ENCODE results near the gene MDFI.

MDFI gene

DNA sequence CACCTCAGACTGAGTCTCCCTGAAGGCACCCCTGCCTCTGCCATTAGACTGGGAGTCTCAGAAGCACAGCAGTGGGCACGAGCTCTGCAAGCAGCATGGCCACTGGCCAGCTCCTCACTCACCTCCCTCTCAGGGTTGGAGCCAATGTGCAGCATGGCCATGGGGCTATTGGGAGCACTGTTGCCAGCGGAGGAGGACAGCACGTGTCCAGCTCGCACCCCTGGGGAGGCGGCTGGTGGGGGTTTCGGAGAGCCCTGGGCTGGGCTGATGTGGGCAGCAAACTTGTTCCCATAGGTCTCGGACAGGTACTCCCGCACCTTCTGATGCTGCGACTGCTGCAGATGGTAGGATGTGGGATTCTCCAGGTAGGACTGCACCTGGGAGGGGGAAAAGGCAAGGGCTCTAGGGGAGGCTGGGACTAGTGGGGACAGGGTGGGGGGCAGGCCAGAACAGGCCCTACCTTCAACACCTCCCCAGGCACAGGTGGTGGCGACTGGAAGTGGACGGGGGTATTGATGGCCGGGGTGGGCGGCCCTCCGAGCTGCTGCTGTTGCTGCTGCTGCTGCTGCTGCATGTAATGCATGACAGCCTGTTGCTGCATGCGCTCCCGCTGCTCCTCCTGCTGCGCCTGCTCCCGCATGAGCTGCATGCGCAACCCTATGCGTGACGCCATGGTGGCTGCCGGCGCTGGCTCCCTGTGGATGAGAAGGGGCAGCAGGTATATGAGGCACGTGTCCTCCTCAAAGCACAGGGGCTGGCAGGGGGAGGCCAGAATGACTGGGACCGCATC is 52.5 kb downstream of the MDFI start:
- no peak for DNase-seq

DNA sequence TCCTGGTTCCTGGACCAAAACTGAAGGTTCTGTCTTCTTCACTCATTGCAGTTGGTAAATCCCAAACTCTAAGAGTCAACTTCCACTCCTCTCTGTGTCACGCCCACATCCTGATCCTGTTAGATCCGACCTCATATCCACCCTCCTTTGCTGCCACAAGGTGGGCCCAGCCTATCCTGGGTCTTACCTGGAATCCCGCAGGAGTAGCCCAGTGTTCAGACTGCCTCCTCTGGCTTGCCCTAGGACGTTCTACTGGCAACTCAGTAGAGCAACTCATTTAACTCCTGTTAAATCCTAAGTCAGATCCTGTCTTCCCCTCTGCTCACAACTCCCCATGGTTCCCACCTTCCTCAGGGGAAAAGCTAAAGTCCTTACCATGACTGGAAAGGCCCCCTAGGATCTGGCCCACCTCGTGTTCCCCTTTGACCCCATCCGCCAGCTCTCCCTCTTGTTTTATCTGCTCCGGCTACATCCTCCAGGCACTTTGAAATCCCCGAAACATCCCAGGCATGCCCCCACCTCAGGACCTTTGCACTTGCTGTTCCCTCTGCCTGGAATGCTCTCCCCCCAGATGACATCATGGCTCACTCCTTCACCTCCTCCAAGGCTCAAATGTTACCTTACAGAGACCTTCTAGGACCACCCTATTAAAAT is 53.3 kb downstream of the MDFI start:
- no peak for DNase-seq

DNA sequence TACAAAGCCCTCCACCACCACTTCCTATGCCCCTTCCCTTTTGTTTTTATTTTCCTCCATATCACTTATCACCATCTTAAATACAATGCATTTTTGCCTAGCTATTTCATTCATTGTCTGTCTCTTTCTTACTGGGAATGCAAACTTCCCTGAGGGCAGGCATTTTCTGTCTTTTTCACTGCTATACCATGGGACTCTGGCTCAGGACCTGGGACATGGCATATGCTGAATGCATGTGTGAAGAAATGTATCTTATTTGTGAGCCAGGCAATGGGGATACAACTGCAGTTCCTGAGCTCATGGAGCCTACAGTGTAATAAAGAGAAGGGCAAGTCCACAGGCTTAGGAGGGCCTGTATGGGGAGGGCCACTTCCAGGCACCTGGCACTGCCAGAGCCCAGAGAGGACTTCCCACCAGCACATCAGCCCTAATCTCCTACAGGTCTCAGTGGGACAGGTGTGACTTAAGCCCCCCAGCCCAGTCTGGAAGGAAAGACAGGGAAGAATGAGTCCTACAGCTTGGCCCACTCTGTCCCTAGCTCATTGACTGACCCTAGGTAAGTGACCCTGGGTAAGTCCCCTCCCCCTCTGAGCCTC is 53.9 kb downstream of the MDFI start:
- DNase-seq, result no peak

DNA sequence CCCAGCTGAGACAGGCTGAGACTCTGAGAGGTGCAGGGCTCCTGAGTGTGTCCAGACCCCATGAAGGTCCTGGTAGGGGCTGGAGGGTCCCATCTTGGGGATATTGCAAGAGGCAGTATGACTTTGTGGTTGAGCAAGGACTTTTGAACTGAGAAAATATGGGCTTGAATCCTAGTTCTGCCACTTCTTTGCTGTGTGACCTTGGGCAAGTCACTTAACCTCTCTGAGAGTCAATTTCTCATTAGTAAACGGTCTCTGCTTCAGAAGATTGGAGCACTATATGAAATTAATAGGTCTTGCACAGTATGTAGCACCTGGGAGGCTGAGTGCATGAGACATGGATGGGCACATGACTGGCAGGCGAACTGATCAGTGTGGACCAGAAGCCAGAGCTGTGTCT is 54.5 kb downstream of the MDFI start:
- no peak for DNase-seq

DNA sequence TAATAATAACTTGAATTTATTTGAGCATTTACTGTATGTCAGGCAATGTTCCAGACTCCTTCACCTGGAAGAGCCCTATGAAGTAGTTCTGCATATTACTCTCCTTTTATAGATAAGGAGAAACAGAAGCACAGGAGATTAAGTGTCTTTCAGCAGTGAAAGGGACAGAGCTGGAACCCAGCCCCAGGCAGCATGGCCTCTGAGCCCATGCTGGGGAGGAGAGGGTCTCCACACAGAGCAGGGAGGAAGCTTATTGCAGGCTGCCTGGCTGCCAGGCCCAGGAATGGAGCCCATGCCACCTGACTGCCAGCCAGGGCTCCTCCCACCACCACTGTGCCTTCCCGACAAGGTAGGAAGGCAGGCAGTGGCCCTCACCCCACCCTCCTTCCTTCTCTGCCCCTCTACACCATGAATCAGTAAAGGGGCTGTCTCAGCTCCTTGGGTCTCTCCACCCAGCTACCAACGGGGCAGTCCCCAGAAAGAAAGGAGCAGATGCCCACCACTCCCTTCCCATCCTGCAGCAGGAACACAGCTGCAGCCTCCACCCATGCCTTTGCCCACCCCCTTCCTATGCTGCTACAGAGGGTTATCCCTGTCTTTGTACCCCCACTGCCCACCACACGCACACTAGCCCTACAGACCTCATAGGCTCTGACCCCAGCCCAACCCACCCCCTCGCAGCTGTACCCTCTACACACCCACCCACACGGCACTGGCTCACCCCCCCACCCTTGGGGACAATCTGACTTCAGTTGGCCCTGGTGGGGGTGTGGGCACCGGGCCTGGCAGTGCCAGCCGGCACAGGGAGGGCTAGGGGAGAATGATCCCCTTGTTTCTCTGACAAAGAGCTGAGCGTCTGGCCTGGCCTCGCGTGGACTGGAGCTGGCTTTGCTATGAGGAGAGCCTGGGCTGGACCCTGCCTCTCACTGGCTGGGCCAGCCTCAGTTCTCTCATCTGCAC is 55.3 kb downstream of the MDFI start:
- no peak for DNase-seq

DNA sequence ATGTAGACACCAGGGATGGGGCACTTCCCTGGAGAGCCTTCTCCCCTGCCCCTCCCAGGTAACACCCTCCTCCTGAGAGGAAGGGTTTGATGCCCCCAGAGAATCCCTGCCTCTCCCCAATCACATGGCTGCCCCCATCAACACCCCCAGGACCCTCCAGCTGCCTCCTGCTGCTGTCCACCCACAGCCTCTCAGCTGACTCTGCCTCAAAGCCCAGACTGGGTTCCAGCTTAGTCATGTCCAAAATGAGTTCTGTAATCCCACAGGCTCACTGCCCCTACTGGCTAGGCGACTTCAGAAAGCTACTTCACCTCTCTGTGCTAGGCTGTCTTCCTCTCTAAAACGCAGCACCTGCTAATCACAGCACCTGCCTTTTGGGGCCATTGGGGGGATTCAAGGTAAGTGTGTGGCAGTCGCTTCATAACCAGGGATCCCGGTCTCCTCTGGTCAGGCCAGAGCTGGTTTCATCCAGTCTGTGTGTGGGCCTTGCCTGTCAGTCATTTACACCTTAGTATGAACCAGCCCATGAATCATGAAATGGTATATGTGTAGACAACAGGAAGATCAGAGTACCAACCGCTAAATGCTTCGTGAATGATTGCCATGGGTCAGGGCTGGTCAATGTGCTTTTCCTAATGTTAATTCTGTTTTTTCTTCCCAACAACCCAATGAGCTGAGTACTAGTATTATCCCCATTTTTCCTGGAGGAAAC is 56.7 kb downstream of the MDFI start:
- no peak for DNase-seq

DNA sequence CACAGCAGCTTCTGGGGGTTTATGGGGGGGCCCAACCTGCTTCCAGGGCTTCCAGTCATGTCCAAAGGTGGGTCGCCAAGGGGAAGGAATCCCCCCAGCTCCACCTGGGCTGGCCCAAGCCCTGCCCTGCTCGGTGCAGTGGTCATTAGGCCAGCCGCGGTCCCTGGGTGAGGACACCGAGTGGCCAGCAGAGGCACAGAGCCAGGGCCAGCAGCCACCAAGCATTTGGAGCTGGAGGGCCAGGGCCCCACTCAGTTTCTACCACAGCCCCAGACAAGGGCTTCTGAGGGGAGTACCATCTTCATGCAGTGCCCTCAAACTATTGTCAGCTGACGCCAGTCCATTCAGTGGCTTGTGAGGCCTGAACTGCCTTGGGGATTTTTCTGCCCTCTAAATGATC is 57.6 kb downstream of the MDFI start:
- DNase-seq, result no peak

DNA sequence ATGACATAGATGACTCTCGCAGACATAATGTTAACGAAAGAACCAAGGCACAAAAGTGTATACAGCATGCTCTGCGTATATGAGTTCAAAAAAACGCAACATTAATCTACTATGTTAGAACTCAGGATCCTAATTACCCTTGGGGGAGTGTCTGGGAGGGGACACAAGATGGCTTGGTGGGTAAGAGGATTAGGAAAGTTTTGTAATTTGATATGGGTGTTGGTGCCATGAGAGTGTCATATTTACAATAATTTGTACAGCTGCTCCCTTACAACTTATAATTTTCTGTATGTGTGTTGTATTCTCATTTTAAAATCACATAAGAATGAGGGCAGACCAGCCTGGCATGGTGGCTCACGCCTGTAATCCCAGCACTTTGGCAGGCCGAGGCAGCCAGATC is 58.5 kb downstream of the MDFI start:
- no peak for DNase-seq

DNA sequence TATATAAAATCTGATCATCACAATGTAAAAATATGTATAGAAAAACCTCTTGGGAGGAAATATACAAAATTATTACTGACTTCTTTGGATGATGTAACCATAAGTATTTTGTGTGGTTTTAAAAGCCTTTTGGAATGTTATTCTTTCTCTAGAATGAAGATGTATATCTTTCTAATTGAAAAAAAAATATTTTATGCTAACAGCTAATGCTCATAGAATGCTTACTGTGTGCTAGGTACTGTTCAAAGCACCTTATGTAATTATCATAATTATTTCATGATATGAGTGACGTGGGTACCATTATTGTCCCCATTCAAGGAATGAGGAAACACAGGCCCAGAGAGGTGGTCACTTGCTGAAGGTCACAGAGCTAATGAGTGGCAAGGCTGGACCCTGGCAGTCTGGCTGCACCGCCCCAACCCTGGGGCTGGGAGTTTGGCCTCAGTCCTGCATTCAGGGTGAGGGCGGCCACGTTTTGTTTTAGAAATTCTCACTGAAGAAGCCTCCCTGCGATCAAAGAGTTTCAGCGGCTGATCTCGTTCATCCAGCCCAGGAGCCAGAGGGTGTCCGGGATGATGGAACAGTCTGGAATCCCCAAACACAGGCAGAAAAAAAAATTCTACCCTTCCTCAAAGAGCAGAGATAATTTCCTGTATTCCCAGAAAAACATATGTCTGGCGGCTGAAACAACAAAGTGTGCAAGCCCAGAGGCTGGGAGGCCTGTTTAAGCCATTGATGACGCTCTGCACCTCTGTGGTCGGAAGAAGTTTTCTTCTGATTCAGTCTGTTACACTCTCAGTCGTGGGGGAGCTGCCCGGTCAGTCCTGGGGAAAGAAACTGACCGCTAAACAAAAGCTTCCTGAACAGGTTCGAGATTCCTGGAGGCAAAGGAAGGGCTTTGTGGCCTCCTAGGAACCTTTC is 59.9 kb downstream of the MDFI start:
- no peak for DNase-seq

DNA sequence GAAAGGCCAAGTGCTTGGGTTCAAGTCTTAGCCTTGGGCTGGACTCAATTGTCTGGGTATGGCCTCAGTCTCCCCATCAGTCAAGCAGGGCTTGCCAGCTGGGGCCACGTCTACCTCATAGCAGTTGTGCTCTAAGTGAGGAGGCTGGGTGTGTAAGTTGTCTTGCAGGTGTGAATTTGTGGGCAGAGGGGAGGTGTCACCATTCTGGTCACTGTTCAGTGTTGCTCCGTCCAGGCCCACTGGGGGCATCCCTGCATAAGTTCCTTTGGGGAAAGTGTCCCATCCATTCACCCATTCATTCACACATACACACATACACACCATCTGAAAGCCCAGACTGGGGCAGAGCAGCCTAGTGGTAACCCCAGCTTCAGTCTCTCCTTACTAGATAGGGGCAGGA is 60.8 kb downstream of the MDFI start:
- DNase-seq, result no peak

DNA sequence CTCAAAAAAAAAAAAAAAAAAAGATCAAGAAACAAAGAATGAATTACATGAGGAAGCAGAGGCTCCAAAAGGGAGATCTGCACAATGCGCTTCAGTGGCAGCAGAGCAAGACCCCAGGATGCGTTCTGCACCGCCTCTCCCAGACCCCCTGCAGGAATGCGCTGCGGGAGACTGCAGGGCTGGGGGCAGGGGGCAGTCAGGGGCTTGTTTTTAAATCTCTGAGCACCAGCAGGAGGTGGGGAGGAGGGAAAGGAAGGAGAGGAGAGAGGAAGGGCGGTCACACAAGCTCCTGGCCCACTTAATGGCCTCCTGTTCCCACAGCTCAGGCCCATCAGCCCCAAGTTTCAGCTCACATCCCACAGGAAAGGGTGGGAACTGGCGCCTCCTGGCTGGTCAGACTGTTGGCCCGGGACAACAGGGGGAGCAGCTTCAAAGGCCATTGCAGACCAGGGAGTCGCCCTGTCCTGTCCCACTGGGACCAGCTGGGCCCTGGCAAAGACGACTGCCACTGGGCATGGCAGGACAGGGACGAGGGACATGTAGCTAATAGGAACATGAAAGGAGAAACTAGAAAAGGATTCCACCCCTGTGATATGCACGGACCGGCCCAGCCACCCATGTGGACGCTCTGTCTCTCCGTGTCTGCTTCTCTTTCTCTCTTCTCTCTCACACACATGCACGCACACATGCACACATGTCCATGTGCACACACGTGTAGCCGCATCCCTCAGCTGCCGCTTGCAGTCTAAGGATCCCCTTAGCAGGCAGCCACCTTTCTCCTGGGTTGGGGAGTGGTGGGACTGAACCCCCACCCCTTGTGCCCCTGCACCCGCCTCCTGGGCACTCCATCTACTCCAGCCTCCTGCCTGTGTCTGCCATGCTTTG is 62.4 kb downstream of the MDFI start:
- no peak for DNase-seq

DNA sequence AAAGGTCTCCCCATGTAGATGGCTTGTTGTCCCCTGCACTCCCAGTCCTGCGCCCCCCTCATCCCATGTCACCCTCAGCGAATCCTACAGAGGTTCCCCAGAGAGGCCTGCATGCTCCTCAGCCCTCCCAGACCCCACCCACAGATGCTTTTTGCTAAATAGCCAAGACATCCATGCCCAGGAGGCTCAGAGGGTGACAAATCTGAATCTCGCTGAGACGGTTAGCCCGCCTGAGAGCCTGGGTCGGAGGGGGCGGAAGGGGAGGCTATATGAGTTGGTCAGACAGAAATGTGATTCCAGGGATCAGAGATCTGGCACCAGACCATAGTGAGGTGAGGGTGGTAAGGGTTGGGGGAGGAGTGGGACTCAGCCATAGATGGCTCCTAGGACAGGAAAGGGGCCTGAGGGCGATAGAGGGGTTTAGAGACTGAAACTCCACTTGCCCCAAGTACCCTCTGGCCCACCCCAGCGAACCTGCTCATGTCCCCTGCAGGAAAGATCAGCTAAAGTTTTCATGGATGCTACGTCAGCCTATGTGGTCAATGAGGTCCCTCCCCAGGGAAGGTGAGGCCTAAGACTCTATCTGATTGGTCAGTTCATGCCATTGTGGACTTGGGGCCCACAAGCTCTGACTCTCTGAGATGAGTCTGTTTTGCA is 63.9 kb downstream of the MDFI start:
- DNase-seq, result no peak

DNA sequence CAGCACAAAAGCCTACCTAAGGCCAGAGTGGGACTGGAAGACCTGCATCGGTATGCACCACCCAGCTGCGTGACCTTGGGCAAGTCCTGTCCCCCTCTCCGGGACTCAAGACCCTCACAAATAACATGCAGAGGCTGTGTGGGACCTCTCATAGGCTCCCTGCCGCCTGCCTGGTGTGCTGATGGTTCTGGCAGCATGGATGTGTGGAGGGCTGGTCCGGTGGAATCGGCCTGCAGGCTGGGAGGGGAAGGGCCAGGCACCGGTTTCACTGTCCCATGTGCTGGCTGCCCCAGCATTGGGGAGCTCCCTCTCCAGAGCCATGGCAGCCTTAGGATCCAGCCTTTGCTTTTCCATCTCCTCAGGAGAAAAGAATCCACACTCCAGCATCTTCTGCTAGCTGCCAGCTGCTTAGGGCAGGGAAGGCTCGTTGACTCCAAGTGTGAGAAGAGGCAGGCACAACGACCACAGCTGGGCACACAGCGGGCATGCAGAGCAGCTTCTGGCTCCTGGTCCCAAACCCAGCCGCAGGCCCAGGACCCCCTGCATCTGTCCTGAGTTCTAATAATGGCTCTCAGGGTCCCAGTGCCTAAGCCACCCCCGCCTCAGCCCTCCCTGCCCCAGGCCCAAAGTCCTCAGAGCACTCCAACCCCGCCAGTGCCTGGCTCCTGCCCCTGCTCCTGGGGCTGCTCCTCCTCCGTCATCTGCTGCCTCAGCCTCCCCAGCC is 64.7 kb downstream of the MDFI start:
- DNase-seq, result no peak
